DMS114 treated with DMSO at 0.1 percent for 48 hours (cell line): ENCODE measurements around the gene C12orf75.
"Not testable (repeated sequence)": the region's sequence is repeated elsewhere in the genome, so short reads cannot be mapped to it uniquely, and the experiment has no call there.

Source experiments
- DNase-seq: peaks from one replicate; lab custom pipeline; 2025; ENCODE audit not compliant: unreplicated experiment; lab: John Stamatoyannopoulos, UW

Gene C12orf75

GRCh38 chr12:105334582-105334981 lies 4.1 kb downstream of the C12orf75 start:
- no peak for DNase-seq

GRCh38 chr12:105335856-105336255 lies 5.4 kb downstream of the C12orf75 start:
- DNase-seq: no peak

GRCh38 chr12:105336411-105336810 lies 5.9 kb downstream of the C12orf75 start:
- DNase-seq: no peak

GRCh38 chr12:105337391-105337790 lies 6.9 kb downstream of the C12orf75 start:
- DNase-seq: no peak

GRCh38 chr12:105338966-105339365 lies 8.5 kb downstream of the C12orf75 start:
- DNase-seq: no peak

- DNase-seq: no peak
These were observed 10.5 kb downstream of the C12orf75 start for GRCh38 chr12:105341010-105341409.

- not testable (repeated sequence) for DNase-seq
These were observed 11.1 kb downstream of the C12orf75 start for GRCh38 chr12:105341620-105342019.

GRCh38 chr12:105342464-105342863 lies 12.0 kb downstream of the C12orf75 start:
- DNase-seq: no peak

GRCh38 chr12:105343836-105344235 lies 13.3 kb downstream of the C12orf75 start:
- no peak for DNase-seq

GRCh38 chr12:105347499-105347898 lies 17.0 kb downstream of the C12orf75 start:
- DNase-seq: no peak

GRCh38 chr12:105348142-105348541 lies 17.7 kb downstream of the C12orf75 start:
- no peak for DNase-seq

GRCh38 chr12:105348561-105348960 lies 18.1 kb downstream of the C12orf75 start:
- DNase-seq: no peak

GRCh38 chr12:105349138-105349537 lies 18.6 kb downstream of the C12orf75 start:
- DNase-seq: no peak

- DNase-seq: no peak
These were observed 21.0 kb downstream of the C12orf75 start for GRCh38 chr12:105351523-105351922.

- no peak for DNase-seq
These were observed 21.6 kb downstream of the C12orf75 start for GRCh38 chr12:105352052-105352451.

- DNase-seq: no peak
These were observed 22.6 kb downstream of the C12orf75 start for GRCh38 chr12:105352940-105353635.

GRCh38 chr12:105355752-105356151 lies 25.3 kb downstream of the C12orf75 start:
- no peak for DNase-seq

- no peak for DNase-seq
These were observed 26.7 kb downstream of the C12orf75 start for GRCh38 chr12:105357162-105357691.

GRCh38 chr12:105358789-105359188 lies 28.3 kb downstream of the C12orf75 start:
- DNase-seq: no peak

- no peak for DNase-seq
These were observed 29.4 kb downstream of the C12orf75 start for GRCh38 chr12:105359856-105360255.

- no peak for DNase-seq
These were observed 33.4 kb downstream of the C12orf75 start for GRCh38 chr12:105363890-105364289.

- DNase-seq: no peak
These were observed 34.7 kb downstream of the C12orf75 start for GRCh38 chr12:105365231-105365630.
